Measurements from ENCODE around the gene SLAMF9.
"Not testable (repeated sequence)": the region's sequence is repeated elsewhere in the genome, so short reads cannot be mapped to it uniquely, and the experiment has no call there.

Gene SLAMF9

GRCh38 chr1:159908031-159908940 lies 45.8 kb downstream of the SLAMF9 start:
- CTCF ChIA-PET = interaction anchor here (0.6 to 2.5 kb wide), 7 partner anchors 13 to 688 kb away, joined by 3 to 11 read pairs (median 6); no protein-coding TSS in a partner anchor
- POLR2A ChIA-PET = no interaction called here

DNA sequence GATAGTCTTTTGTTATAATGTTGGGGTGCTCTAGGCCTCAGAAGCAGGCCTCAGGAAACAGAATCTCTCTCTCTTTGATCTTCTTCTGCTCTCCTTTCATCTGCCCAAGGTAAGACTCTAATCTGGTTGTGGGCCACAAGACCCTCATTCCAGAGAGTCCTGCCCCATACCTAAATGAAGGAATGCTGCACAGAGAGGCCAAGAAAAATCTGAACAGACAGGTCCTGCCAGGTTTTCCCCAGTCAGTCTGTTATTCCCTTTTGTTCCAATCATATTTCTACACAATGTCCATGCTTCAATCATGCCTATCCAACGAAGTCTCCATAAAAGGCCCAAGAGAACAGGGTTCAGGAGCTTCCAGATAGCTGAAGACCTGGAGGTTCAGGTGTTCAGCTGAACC lies 47.1 kb downstream of the SLAMF9 start:
- no peak for DNase-seq (ENCODE audit: low read depth, low spot score)
- ChIA-PET CTCF (interaction anchor here (1.6 to 2.5 kb wide), 3 partner anchors 16 to 108 kb away, joined by 6 to 11 read pairs (median 7); no protein-coding TSS in a partner anchor), POLR2A (no interaction called here)
- H3K4me3 ChIP-seq (ENCODE audit: low read depth, low read length) = no peak overlapping the region
- TF ChIP-seq CTCF (IDR thresholded peaks at IDR 0.05; ENCODE audit: insufficient read depth, low read length, missing control alignments) = no peak

More at GRCh38 chr1:159908031-159908940, 45.8 kb downstream of the SLAMF9 start:
- DNase-seq (ENCODE audit: low read depth, low spot score) = no peak
- TF ChIP-seq CTCF (IDR thresholded peaks at IDR 0.05; ENCODE audit: insufficient read depth, low read length, missing control alignments) = no peak
- no peak overlapping the region for H3K4me3 ChIP-seq (ENCODE audit: low read depth, low read length)

GRCh38 chr1:159904036-159904435 lies 50.0 kb downstream of the SLAMF9 start:
- POLR2A ChIA-PET; H3K4me3 ChIP-seq (ENCODE audit: low read depth, low read length); DNase-seq (ENCODE audit: low read depth, low spot score): not testable (repeated sequence)
- CTCF ChIA-PET = interaction anchor here (2.1 to 2.8 kb wide), 2 partner anchors 11 to 105 kb away, joined by 7 to 11 read pairs; no protein-coding TSS in a partner anchor

GRCh38 chr1:159902541-159902940 lies 51.5 kb downstream of the SLAMF9 start:
- CTCF ChIA-PET = interaction anchor here (1.1 to 3.3 kb wide), 5 partner anchors 10 to 104 kb away, joined by 3 to 26 read pairs (median 7); no protein-coding TSS in a partner anchor
- DNase-seq (ENCODE audit: low read depth, low spot score) = no peak
- H3K4me3 ChIP-seq (ENCODE audit: low read depth, low read length) = no peak overlapping the region
- TF ChIP-seq CTCF (IDR thresholded peaks at IDR 0.05; ENCODE audit: insufficient read depth, low read length, missing control alignments) = no peak
- POLR2A ChIA-PET = no interaction called here
